GM08714 (cell line): ENCODE results near the gene CD55.

Experiments used
- H3K4me3 ChIP-seq: fragments of 200-500 bp; sonication (Bioruptor generic); 2 replicates; pipeline ENCODE4 v1.5.1; 2014; ENCODE audit warnings: mild to moderate bottlenecking, low read length, inconsistent platforms
- ZNF274 ChIP-seq: IDR thresholded peaks from 2 replicates; pipeline ENCODE4 v1.6.1; 2012; ENCODE audit warnings: mild to moderate bottlenecking, low read depth, low read length

CD55 gene

GRCh38 chr1:207396168-207396746 lies 74.8 kb downstream of the CD55 start:
- TF ChIP-seq ZNF274: no peak
- no peak overlapping the region for H3K4me3 ChIP-seq

- no peak for TF ChIP-seq ZNF274
- no peak overlapping the region for H3K4me3 ChIP-seq
Observed at GRCh38 chr1:207397525-207397926, 76.0 kb downstream of the CD55 start.

DNA sequence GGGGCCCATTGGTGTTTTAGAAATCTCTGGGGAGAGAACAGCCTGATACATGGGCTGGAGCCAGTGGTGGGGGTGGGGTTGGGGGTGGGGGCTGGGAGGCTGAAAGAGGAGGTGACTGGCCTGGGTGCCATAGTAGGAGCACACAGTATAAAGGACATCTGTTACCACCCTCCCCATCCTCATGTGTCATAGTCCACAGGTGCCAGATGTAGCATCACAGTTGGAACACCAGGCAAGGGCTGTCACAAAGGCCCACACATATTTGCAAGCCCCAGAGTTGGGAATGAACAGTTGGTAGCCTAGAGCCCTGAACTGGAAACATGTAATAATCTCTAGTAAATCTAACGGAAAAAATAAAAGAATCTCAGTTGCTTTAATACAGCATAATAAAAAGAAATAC lies 77.5 kb downstream of the CD55 start:
- no peak for TF ChIP-seq ZNF274
- H3K4me3 ChIP-seq: no peak overlapping the region

DNA sequence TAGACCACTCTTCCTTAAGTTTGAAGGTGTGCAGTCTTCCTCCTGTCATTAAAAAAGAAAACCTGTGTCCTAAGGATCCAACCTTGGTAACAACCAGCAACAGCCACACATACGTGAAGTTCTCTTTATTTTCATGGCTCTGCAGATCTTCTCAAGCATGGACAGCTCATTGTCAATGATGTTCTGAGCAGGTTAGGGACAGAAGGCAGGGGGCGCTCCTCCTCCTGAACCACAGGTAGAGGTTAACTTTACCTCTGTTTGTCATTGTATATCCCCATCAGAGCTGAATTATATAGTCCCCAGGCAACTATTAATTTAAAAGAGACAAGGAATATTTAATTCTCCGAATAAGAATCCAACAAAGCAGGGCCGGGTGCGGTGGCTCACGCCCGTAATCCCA lies 80.1 kb downstream of the CD55 start:
- H3K4me3 ChIP-seq: no peak overlapping the region
- no peak for TF ChIP-seq ZNF274

- H3K4me3 ChIP-seq: no peak overlapping the region
- TF ChIP-seq ZNF274: no peak
Observed at GRCh38 chr1:207402744-207403143, 81.3 kb downstream of the CD55 start.

DNA sequence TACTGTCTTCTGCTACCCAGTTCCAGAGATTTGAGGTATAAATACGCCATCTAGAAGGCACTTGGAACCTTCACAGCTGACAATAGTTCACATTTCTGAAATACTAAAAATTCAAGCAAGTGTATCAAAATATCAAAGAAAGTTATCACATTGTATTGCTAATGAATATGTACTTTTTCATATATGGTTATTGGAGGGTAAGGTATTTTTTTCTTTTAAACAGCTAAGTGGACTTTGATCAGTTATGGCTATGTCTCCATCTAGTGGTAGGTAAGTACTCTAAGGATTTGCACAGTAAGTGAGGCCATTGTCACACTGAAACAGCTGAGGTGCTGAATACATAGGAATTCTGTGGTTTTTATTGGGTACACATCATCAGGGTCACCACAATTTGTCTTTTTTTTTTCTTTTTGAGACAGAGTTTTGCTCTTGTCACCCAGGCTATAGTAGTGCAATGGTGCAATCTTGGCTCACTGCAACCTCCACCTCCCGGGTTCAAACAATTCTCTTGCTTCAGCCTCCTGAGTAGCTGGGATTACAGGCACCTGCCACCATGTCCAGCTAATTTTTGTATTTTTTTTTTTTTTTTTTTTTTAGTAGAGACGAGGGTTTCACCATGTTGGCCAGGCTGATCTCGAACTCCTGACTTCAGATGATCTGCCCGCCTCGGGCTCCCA lies 83.5 kb downstream of the CD55 start:
- H3K4me3 ChIP-seq: no peak overlapping the region
- no peak for TF ChIP-seq ZNF274

GRCh38 chr1:207405814-207406213 lies 84.3 kb downstream of the CD55 start:
- TF ChIP-seq ZNF274: no peak
- no peak overlapping the region for H3K4me3 ChIP-seq

DNA sequence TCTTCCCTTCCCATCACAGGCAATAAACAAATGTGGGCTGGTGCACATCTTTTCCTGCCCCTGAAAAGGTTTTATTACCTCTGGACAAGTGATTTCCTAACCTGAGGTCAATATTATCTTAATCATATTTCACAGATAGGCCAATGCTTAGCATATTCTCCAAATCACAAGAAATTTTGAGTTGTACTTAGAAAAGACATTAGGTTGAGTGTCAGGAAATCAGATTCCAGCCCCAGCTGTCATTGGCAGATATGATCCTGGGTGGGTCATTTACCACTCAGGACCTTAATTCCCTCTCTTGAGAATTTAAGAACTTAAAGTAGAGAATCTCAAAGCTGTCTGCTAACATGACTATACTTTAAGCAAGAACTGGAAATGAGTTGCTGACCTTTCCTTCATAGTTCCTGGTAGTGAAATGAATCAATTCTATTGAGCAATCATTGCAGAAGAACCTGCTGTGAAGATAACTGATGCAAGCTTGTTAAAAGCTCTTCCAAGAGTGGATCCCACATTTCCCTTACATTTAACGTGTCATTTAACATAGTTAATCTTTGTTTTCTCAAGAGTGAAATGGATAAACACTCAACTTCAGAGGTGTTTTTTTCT lies 86.3 kb downstream of the CD55 start:
- no peak for TF ChIP-seq ZNF274
- no peak overlapping the region for H3K4me3 ChIP-seq
